AG04449 (cell line): ENCODE data around the gene CAMK4.

ENCODE experiments used
- CTCF ChIA-PET: fragments of 350-600 bp; formaldehyde crosslinking; extraction: SDS; loops from one replicate; lab custom pipeline; 2021; ENCODE audit warnings: antibody characterized with exemption; lab: Yijun Ruan, JAX
- POLR2A ChIA-PET: fragments of 400-600, 350-600 bp; formaldehyde crosslinking; extraction: SDS; loops from one replicate; lab custom pipeline; 2020; ENCODE audit warnings: antibody characterized with exemption, inconsistent platforms; lab: Yijun Ruan, JAX
- DNase-seq: peaks from one replicate; pipeline ENCODE4 v3.0.0-alpha.2; 2010; ENCODE audit warnings: low read depth, low spot score
- H3K4me3 ChIP-seq: 2 replicates; pipeline ENCODE4 v1.5.1; 2011; ENCODE audit warnings: low read depth, mild to moderate bottlenecking, control low read depth, low read length
- TF ChIP-seq, protein P1 (sequence below): IDR thresholded peaks from one replicate; pipeline ENCODE4 v1.5.1; 2011; ENCODE audit warnings: mild to moderate bottlenecking, moderate library complexity, low read length, control low read depth, inconsistent platforms; ENCODE audit not compliant: insufficient read depth; ENCODE audit errors: missing control alignments

The CAMK4 gene

DNA sequence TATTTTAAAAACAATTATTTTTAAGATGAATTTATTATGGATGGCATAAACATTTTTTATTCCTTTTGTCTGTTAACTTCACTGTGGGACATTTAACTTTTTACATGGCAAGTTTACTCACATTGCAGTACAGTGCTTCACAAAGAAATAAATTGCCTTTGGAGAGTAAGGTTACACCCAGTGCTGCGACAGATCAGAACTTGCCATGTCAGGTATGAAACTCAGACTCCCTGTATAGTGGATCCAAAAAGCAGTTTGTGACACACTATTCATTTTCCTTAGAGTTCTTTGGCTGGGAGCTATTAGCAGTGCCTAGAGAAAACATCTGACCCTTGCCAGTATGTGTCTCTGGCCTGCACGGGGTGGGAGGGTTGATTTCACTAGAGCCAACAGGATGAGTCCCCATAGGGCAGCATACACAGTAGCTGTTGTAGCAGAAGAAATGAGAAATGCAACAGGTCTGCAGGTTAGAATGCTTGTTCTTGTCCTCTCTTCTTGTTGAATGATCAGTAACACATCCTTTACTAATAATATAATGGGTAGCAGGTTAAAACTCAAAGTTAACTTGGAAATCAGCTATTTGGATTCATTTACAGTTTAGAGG is 245.2 kb downstream of the CAMK4 start:
- DNase-seq, result no peak
- POLR2A ChIA-PET, result no interaction called here
- TF ChIP-seq, protein P1, sequence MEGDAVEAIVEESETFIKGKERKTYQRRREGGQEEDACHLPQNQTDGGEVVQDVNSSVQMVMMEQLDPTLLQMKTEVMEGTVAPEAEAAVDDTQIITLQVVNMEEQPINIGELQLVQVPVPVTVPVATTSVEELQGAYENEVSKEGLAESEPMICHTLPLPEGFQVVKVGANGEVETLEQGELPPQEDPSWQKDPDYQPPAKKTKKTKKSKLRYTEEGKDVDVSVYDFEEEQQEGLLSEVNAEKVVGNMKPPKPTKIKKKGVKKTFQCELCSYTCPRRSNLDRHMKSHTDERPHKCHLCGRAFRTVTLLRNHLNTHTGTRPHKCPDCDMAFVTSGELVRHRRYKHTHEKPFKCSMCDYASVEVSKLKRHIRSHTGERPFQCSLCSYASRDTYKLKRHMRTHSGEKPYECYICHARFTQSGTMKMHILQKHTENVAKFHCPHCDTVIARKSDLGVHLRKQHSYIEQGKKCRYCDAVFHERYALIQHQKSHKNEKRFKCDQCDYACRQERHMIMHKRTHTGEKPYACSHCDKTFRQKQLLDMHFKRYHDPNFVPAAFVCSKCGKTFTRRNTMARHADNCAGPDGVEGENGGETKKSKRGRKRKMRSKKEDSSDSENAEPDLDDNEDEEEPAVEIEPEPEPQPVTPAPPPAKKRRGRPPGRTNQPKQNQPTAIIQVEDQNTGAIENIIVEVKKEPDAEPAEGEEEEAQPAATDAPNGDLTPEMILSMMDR, result no peak
- H3K4me3 ChIP-seq, result no peak overlapping the region
- CTCF ChIA-PET, result interaction anchor here (1.0 kb wide), 1 partner anchor 36 kb away, joined by 4 read pairs; no protein-coding TSS in a partner anchor

DNA sequence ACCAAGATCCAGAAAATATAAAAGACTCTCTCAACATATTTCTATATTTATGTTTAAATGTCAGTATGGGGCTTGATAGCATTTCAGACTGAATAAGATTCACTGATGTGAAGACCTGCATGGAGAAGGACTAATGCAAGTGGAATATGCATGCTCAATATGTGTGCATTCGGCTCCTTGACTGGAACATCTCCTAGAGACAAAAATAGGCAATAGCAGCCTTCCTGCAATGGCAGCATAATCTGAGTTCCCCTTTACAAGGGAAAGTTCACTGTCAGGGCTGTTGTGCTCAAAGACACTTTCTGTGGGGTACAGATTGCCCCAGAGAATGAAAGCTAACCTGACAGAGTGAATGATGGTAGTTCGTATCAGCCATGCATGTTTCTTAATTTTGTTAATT is 245.7 kb downstream of the CAMK4 start:
- POLR2A ChIA-PET, result no interaction called here
- no peak for DNase-seq
- TF ChIP-seq, protein P1, result no peak
- CTCF ChIA-PET, result no interaction called here
- no peak overlapping the region for H3K4me3 ChIP-seq

GRCh38 chr5:111472096-111472495 is 247.9 kb downstream of the CAMK4 start:
- CTCF ChIA-PET, result interaction anchor here (1.0 to 1.2 kb wide), 2 partner anchors 11 to 313 kb away, joined by 3 to 4 read pairs; no protein-coding TSS in a partner anchor
- DNase-seq, result no peak
- H3K4me3 ChIP-seq, result no peak overlapping the region
- TF ChIP-seq, protein P1, result no peak
- POLR2A ChIA-PET, result no interaction called here

DNA sequence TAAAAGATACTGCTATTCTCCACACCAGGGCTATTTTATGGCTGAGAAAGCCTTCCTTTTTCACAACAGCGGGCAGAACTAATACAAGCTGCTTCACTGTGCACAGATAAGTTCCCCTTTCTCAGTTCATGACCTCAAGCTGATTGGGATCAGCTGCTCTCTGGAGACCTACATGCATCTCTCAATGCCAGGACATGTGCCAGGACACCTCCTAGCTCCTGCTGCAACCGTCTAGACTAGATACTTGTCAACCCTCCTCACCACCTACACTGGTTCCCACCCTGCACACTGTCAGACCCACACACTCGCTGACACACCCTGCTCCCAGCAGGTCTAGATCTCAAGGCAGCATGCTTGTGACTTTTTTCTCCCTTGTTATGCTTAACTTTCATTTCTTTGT is 248.4 kb downstream of the CAMK4 start:
- CTCF ChIA-PET, result interaction anchor here (0.9 to 1.0 kb wide), 2 partner anchors 84 to 313 kb away, joined by 3 read pairs; no protein-coding TSS in a partner anchor
- no peak overlapping the region for H3K4me3 ChIP-seq
- POLR2A ChIA-PET, result no interaction called here
- no peak for DNase-seq
- TF ChIP-seq, protein P1, result no peak

- no peak overlapping the region for H3K4me3 ChIP-seq
- ChIA-PET CTCF (interaction anchor here (0.9 to 4.3 kb wide), 5 partner anchors 10 to 319 kb away, joined by 3 to 50 read pairs (median 3); no protein-coding TSS in a partner anchor), POLR2A (no interaction called here)
- TF ChIP-seq, protein P1, result no peak
- DNase-seq, result no peak
Measured at GRCh38 chr5:111478266-111478665, 254.1 kb downstream of the CAMK4 start.

DNA sequence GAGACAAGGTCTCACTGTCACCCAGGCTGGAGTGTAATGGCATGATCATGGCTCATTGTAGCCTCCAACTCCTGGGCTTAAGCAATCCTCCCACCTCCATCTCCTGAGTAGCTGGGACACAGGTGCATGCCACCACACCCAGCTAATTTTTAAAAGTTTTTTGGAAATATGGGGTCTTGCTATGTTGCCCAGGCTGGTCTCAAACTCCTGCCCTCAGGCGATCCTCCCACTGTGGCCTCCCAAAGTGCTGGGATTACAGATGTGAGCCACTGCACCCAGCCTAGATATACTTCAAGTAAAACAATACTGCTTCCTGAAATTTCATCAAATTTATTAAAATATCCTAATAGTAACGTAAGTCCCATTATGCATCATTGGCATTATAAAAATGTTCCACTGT is 254.7 kb downstream of the CAMK4 start:
- TF ChIP-seq, protein P1, result no peak
- POLR2A ChIA-PET, result no interaction called here
- no peak for DNase-seq
- no peak overlapping the region for H3K4me3 ChIP-seq
- CTCF ChIA-PET, result interaction anchor here (4.3 kb wide), 1 partner anchor 320 kb away, joined by 50 read pairs; no protein-coding TSS in a partner anchor
